ENCODE data around the gene PRKCE. TPM values are rescaled to one million over a fixed set of nuclear protein-coding genes. Genes with fewer than 3 reads are reported as not detected.

PRKCE gene
- total RNA-seq, 1 donor from 2014 or later, result 4.6 TPM

DNA sequence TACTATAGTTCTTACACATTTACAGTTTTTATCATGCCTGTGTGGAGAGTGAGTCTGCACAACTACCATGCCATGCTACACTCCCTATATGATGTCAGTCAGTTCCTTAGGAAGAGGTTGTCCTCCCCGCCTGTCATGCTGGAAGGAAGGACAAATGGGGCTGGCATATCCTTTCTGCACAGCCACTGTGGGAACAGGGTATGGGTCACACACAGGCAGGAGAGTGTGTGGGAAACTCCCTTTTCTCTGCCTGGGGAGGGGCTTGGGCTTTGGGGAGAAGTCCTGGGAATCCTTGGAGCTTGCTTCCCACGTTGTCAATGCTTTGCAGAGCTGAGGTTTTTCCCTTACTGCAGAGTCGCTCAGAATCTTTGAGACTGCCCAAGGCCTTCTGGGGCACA is 232.1 kb downstream of the PRKCE start:
- intact Hi-C loops (cut with DNase I), result no loop called here
- no peaks in the 10 kb centered on the region for H3K36me3 ChIP-seq
- H3K27me3 ChIP-seq, result no peaks in the 10 kb centered on the region
- H3K27ac ChIP-seq, result no peak overlapping the region
- no peak for DNase-seq (ENCODE audit: low spot score in 2 of 2)
- TF ChIP-seq, protein P1, sequence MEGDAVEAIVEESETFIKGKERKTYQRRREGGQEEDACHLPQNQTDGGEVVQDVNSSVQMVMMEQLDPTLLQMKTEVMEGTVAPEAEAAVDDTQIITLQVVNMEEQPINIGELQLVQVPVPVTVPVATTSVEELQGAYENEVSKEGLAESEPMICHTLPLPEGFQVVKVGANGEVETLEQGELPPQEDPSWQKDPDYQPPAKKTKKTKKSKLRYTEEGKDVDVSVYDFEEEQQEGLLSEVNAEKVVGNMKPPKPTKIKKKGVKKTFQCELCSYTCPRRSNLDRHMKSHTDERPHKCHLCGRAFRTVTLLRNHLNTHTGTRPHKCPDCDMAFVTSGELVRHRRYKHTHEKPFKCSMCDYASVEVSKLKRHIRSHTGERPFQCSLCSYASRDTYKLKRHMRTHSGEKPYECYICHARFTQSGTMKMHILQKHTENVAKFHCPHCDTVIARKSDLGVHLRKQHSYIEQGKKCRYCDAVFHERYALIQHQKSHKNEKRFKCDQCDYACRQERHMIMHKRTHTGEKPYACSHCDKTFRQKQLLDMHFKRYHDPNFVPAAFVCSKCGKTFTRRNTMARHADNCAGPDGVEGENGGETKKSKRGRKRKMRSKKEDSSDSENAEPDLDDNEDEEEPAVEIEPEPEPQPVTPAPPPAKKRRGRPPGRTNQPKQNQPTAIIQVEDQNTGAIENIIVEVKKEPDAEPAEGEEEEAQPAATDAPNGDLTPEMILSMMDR (IDR thresholded peaks at IDR 0.05), result no peak
- no peaks in the 10 kb centered on the region for H3K9me3 ChIP-seq
- peaks cover 7 to 23% of the 10 kb centered on the region in 2 donors for H3K4me1 ChIP-seq
- H3K4me3 ChIP-seq, result no peak overlapping the region

DNA sequence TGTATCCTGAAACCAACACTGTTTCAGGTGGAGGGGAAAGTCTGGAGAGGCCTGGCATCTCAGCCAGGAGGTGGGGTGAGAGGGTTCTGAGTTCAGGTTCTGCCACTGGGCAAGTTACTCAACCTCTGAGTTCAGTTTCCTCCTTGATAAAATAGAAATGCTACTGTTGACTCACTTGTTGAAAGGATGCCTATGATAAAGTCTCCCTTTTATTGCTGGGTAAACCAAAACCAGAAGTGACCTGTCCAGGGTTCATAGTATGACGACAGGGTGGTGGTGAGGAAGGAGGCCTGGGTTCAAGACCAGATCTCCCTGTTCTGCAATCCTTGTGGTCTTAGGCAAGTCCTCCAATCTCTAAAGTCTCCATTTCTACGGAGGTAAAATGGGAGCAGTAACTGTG is 232.7 kb downstream of the PRKCE start:
- TF ChIP-seq, protein P1 (IDR thresholded peaks at IDR 0.05), result no peak

GRCh38 chr2:45885171-45885621 is 233.7 kb downstream of the PRKCE start:
- Histone ChIP-seq H3K36me3 (no peaks in the 10 kb centered on the region), H3K4me1 (peaks cover 7 to 23% of the 10 kb centered on the region in 2 donors), H3K27ac (peak overlapping the region; percentile 22 to 33), H3K9me3 (no peaks in the 10 kb centered on the region), H3K27me3 (no peaks in the 10 kb centered on the region), H3K4me3 (no peak overlapping the region)
- TF ChIP-seq, protein P1 (IDR thresholded peaks at IDR 0.05), result no peak
- no peak for DNase-seq (ENCODE audit: low spot score in 2 of 2)
- intact Hi-C loops (cut with DNase I), result no loop called here

More for the DNA sequence above, 232.7 kb downstream of the PRKCE start:
- DNase-seq (ENCODE audit: low spot score in 2 of 2), result no peak
- H3K4me1 ChIP-seq, result peaks cover 7 to 23% of the 10 kb centered on the region in 2 donors
- H3K9me3 ChIP-seq, result no peaks in the 10 kb centered on the region
- intact Hi-C loops (cut with DNase I), result no loop called here
- H3K4me3 ChIP-seq, result no peak overlapping the region
- H3K27me3 ChIP-seq, result no peaks in the 10 kb centered on the region
- H3K27ac ChIP-seq, result peak overlapping the region in 1 of 2 donors; percentile 6
- no peaks in the 10 kb centered on the region for H3K36me3 ChIP-seq

GRCh38 chr2:45886171-45886663 is 234.7 kb downstream of the PRKCE start:
- TF ChIP-seq, protein P1 (IDR thresholded peaks at IDR 0.05), result no peak
- intact Hi-C loops (cut with DNase I), result no loop called here
- no peaks in the 10 kb centered on the region for H3K9me3 ChIP-seq
- peak overlapping the region in 1 of 2 donors; percentile 22 for H3K27ac ChIP-seq
- H3K4me1 ChIP-seq, result peaks cover 7 to 23% of the 10 kb centered on the region in 2 donors
- no peak for DNase-seq (ENCODE audit: low spot score in 2 of 2)
- H3K36me3 ChIP-seq, result no peaks in the 10 kb centered on the region
- H3K27me3 ChIP-seq, result no peaks in the 10 kb centered on the region
- no peak overlapping the region for H3K4me3 ChIP-seq

DNA sequence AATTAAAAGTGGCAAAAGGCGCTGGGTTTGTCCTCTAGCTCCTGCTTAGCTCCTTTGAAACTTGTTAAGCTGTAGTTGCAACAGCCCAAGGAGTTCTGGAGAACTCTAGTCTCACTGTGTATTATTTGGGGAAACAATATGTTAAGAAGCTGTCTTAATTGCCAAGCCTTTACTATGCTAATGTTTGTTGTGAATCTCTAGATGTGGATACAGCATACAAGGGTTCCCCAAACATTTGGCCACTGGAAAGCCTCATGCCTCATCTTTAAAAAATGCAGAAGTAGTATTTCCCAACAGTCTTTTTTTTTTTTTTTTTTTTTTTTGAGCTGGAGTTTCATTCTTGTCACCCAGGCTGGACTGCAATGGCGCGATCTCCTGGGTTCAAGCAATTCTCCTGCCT is 236.7 kb downstream of the PRKCE start:
- Histone ChIP-seq H3K27me3 (no peaks in the 10 kb centered on the region), H3K4me1 (peaks cover 6 to 18% of the 10 kb centered on the region in 2 donors), H3K9me3 (no peaks in the 10 kb centered on the region), H3K4me3 (no peak overlapping the region), H3K36me3 (no peaks in the 10 kb centered on the region), H3K27ac (no peak overlapping the region)
- intact Hi-C loops (cut with DNase I), result no loop called here
- DNase-seq (ENCODE audit: low spot score in 2 of 2), result no peak
- TF ChIP-seq, protein P1 (IDR thresholded peaks at IDR 0.05), result no peak

DNA sequence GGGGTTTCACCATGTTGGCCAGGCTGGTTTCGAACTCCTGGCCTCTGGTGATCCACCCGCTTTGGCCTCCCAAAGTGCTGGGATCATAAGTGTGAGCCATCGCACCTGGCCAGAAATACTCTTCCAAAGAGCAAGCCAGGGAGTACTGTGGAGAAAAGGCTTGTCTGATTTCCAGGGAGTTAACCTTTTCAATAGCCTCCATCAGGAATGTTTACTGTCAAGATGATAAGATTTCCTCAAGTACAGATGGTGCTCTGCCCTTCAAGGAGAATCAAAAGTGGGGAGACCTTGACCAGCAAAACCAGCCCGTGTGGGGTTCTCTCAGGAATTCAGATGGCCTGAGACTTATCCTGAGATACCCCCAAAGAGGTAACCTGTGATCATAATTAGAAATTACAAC is 237.2 kb downstream of the PRKCE start:
- intact Hi-C loops (cut with DNase I), result no loop called here
- H3K9me3 ChIP-seq, result no peaks in the 10 kb centered on the region
- H3K27me3 ChIP-seq, result no peaks in the 10 kb centered on the region
- DNase-seq (ENCODE audit: low spot score in 2 of 2), result no peak
- H3K36me3 ChIP-seq, result no peaks in the 10 kb centered on the region
- H3K4me3 ChIP-seq, result no peak overlapping the region
- peaks cover 1 to 18% of the 10 kb centered on the region in 2 donors for H3K4me1 ChIP-seq
- no peak overlapping the region for H3K27ac ChIP-seq
- TF ChIP-seq, protein P1 (IDR thresholded peaks at IDR 0.05), result no peak

Measured in ascending aorta (tissue), 2 donors.